ENCODE measurements around the gene NLGN1.

Gene NLGN1

DNA sequence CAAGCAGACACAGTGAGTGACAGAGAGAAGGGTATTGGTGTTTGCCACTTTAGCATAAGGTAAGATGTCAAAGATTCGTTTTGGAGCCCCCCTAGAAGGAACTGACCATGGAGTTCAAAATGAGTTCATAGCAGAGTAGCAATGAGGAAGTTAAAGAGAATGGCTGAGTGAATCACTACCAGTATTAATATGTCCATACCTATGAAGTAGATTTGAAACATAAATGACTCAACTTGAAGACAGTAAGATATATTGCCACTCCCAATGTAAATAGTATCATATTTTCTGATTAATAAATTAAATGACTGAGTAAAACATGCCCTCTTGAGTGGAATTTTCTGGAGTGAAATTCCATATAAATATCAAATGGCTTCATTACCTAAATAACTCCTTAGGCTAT, 675.1 kb downstream of the NLGN1 start:
- no peak overlapping the region for H3K4me3 ChIP-seq (ENCODE audit: low read depth, low read length, poor library complexity, severe bottlenecking)
- H3K4me2 ChIP-seq (ENCODE audit: low read length): no peak overlapping the region
- no peaks in the 10 kb centered on the region for H3F3A ChIP-seq (ENCODE audit: insufficient read depth, low read length)
- no peaks in the 10 kb centered on the region for H3K27me3 ChIP-seq (ENCODE audit: insufficient read depth, low read length)
- no peak overlapping the region for H3K9ac ChIP-seq (ENCODE audit: low read length)
- H3K4me1 ChIP-seq (ENCODE audit: insufficient read depth, low read length, severe bottlenecking): no peaks in the 10 kb centered on the region
- no peaks in the 10 kb centered on the region for H3K9me2 ChIP-seq (ENCODE audit: low read depth, low read length)
- no peak overlapping the region for H3K27ac ChIP-seq (ENCODE audit: low read depth, low read length, poor library complexity, severe bottlenecking)
- no peak overlapping the region for H2AFZ ChIP-seq (ENCODE audit: low read length)
- H3K9me3 ChIP-seq (ENCODE audit: low read length): no peaks in the 10 kb centered on the region
- no peaks in the 10 kb centered on the region for H3K79me2 ChIP-seq (ENCODE audit: insufficient read depth, low read length)
- TF ChIP-seq EZH2 (IDR thresholded peaks at IDR 0.05; ENCODE audit: borderline replicate concordance, low read length): no peak
- TF ChIP-seq, protein P1, sequence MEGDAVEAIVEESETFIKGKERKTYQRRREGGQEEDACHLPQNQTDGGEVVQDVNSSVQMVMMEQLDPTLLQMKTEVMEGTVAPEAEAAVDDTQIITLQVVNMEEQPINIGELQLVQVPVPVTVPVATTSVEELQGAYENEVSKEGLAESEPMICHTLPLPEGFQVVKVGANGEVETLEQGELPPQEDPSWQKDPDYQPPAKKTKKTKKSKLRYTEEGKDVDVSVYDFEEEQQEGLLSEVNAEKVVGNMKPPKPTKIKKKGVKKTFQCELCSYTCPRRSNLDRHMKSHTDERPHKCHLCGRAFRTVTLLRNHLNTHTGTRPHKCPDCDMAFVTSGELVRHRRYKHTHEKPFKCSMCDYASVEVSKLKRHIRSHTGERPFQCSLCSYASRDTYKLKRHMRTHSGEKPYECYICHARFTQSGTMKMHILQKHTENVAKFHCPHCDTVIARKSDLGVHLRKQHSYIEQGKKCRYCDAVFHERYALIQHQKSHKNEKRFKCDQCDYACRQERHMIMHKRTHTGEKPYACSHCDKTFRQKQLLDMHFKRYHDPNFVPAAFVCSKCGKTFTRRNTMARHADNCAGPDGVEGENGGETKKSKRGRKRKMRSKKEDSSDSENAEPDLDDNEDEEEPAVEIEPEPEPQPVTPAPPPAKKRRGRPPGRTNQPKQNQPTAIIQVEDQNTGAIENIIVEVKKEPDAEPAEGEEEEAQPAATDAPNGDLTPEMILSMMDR (IDR thresholded peaks at IDR 0.05; ENCODE audit: low read length): no peak
- no peaks in the 10 kb centered on the region for H4K20me1 ChIP-seq (ENCODE audit: insufficient read depth, low read length)
- H3K36me3 ChIP-seq (ENCODE audit: insufficient read depth, low read length): no peaks in the 10 kb centered on the region

DNA sequence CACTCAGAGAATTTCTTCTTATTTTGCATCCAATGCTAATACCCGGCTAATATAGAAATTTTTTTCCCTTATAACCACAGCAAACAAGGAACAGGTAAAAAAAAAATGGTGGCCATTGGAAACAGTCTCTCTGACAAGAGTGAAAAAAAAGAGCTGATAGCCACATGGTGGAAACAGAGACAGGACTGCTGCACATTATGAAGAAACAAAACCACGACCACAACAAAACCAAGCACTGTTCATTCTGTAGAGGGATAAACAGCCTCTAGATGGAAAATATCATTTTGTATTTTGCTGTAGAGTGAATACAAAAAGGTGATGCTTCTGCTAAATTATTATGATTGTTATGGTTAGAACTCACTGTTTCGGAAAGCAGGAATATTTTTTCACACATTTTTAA, 686.2 kb downstream of the NLGN1 start:
- Histone ChIP-seq H3K36me3 (ENCODE audit: insufficient read depth, low read length) (no peaks in the 10 kb centered on the region), H3K27ac (ENCODE audit: low read depth, low read length, poor library complexity, severe bottlenecking) (no peak overlapping the region), H3F3A (ENCODE audit: insufficient read depth, low read length) (no peaks in the 10 kb centered on the region), H3K9me3 (ENCODE audit: low read length) (no peaks in the 10 kb centered on the region), H3K4me1 (ENCODE audit: insufficient read depth, low read length, severe bottlenecking) (no peaks in the 10 kb centered on the region), H4K20me1 (ENCODE audit: insufficient read depth, low read length) (no peaks in the 10 kb centered on the region), H3K9ac (ENCODE audit: low read length) (no peak overlapping the region), H3K79me2 (ENCODE audit: insufficient read depth, low read length) (no peaks in the 10 kb centered on the region), H3K4me2 (ENCODE audit: low read length) (no peak overlapping the region), H2AFZ (ENCODE audit: low read length) (no peak overlapping the region), H3K27me3 (ENCODE audit: insufficient read depth, low read length) (no peaks in the 10 kb centered on the region), H3K4me3 (ENCODE audit: low read depth, low read length, poor library complexity, severe bottlenecking) (no peak overlapping the region), H3K9me2 (ENCODE audit: low read depth, low read length) (no peaks in the 10 kb centered on the region)
- TF ChIP-seq, protein P1 (IDR thresholded peaks at IDR 0.05; ENCODE audit: low read length): no peak
- TF ChIP-seq EZH2 (IDR thresholded peaks at IDR 0.05; ENCODE audit: borderline replicate concordance, low read length): no peak

DNA sequence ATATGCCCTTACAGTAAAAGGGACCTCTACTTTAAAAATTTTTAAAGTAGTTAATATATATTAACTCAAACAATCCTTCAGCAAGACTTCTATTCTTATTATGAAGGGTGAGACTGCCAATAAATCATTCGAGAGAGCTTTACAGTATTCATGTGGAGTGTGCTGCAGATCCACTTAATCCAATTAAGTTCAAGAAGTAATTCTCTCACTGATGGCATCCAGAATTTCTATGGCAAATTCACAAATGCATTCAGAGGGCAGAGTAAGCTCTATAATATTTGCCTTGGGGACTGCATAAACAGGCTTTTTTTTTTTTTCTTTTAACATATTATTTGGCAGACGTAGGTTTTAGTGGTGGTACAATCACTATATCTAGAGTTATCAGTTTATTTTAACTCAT, 692.0 kb downstream of the NLGN1 start:
- H3K4me1 ChIP-seq (ENCODE audit: insufficient read depth, low read length, severe bottlenecking): no peaks in the 10 kb centered on the region
- H3K9me2 ChIP-seq (ENCODE audit: low read depth, low read length): no peaks in the 10 kb centered on the region
- no peaks in the 10 kb centered on the region for H3F3A ChIP-seq (ENCODE audit: insufficient read depth, low read length)
- no peaks in the 10 kb centered on the region for H4K20me1 ChIP-seq (ENCODE audit: insufficient read depth, low read length)
- no peaks in the 10 kb centered on the region for H3K79me2 ChIP-seq (ENCODE audit: insufficient read depth, low read length)
- H3K27me3 ChIP-seq (ENCODE audit: insufficient read depth, low read length): no peaks in the 10 kb centered on the region
- H3K4me2 ChIP-seq (ENCODE audit: low read length): no peak overlapping the region
- no peak overlapping the region for H3K27ac ChIP-seq (ENCODE audit: low read depth, low read length, poor library complexity, severe bottlenecking)
- H2AFZ ChIP-seq (ENCODE audit: low read length): no peak overlapping the region
- no peak for TF ChIP-seq EZH2 (IDR thresholded peaks at IDR 0.05; ENCODE audit: borderline replicate concordance, low read length)
- TF ChIP-seq, protein P1 (IDR thresholded peaks at IDR 0.05; ENCODE audit: low read length): no peak
- H3K36me3 ChIP-seq (ENCODE audit: insufficient read depth, low read length): no peaks in the 10 kb centered on the region
- H3K9ac ChIP-seq (ENCODE audit: low read length): no peak overlapping the region
- no peak overlapping the region for H3K4me3 ChIP-seq (ENCODE audit: low read depth, low read length, poor library complexity, severe bottlenecking)
- no peaks in the 10 kb centered on the region for H3K9me3 ChIP-seq (ENCODE audit: low read length)

All from OCI-LY1 (cell line).